SK-N-SH (cell line): ENCODE data around the gene GMPR. TPM values are rescaled to one million over a fixed set of nuclear protein-coding genes. Genes with fewer than 3 reads are reported as not detected.

Source experiments
- CTCF ChIA-PET: fragments of 300-600, 350-600 bp; formaldehyde crosslinking; extraction: SDS; loops from one replicate; lab custom pipeline; 2021; lab: Yijun Ruan, JAX
- POLR2A ChIA-PET: fragments of 350-600 bp; sonication (Branson Sonifier 250); formaldehyde crosslinking; extraction: SDS; loops from one replicate; lab custom pipeline; 2020; ENCODE audit warnings: antibody characterized with exemption, inconsistent platforms; lab: Yijun Ruan, JAX
- DNase-seq: peaks from one replicate; pipeline ENCODE4 v3.0.0; 2012
- H2AFZ ChIP-seq: fragments of 200-600 bp; sonication (generic); 2 replicates; pipeline ENCODE4 v1.8.1; 2016; ENCODE audit warnings: antibody characterized with exemption, mild to moderate bottlenecking, low read depth
- H3F3A ChIP-seq: fragments of 200-600 bp; sonication (generic); replicated peaks from 2 replicates; pipeline ENCODE3; 2016; ENCODE audit warnings: antibody characterized with exemption, mild to moderate bottlenecking; ENCODE audit not compliant: insufficient read depth
- H3K27ac ChIP-seq, 2 experiments: fragments of 200-500 bp in 1 of 2; fragments of 200-600 bp in 1 of 2; sonication (Bioruptor generic) in 1 of 2; sonication (generic), shearing (Covaris generic) in 1 of 2; 2 replicates each; pipeline versions ENCODE4 v1.5.1 to v1.6.1; 2014 to 2016; ENCODE audit warnings: low read depth in 2 of 2, inconsistent platforms in 1 of 2, low read length in 1 of 2, mild to moderate bottlenecking in 1 of 2, mixed read lengths in 1 of 2
- H3K27me3 ChIP-seq: fragments of 200-600 bp; sonication (generic), shearing (Covaris generic); 2 replicates; pipeline ENCODE4 v1.6.1; 2016; ENCODE audit warnings: mixed run types; ENCODE audit not compliant: insufficient read depth
- H3K36me3 ChIP-seq, 2 experiments: fragments of 200-500 bp in 1 of 2; fragments of 200-600 bp in 1 of 2; sonication (Bioruptor generic) in 1 of 2; sonication (generic) in 1 of 2; replicated peaks in 1 of 2; 2 replicates each; pipeline versions ENCODE3 to v1.5.1; 2014 to 2016; ENCODE audit warnings: low read length in 1 of 2, mild to moderate bottlenecking in 1 of 2; ENCODE audit not compliant: insufficient read depth in 2 of 2, control insufficient read depth in 1 of 2
- H3K4me1 ChIP-seq, 2 experiments: fragments of 200-500 bp in 1 of 2; fragments of 200-600 bp in 1 of 2; sonication (Bioruptor generic) in 1 of 2; sonication (generic), shearing (Covaris generic) in 1 of 2; 2 replicates each; pipeline versions ENCODE4 v1.5.1 to v1.6.1; 2014 to 2016; ENCODE audit warnings: low read depth in 1 of 2, low read length in 1 of 2, mixed run types in 1 of 2; ENCODE audit not compliant: insufficient read depth in 2 of 2, control insufficient read depth in 1 of 2
- H3K4me2 ChIP-seq: fragments of 200-600 bp; sonication (generic), shearing (Covaris generic); 2 replicates; pipeline ENCODE4 v1.6.1; 2017; ENCODE audit warnings: mixed run types
- H3K4me3 ChIP-seq, 2 experiments: fragments of 200-500 bp in 1 of 2; fragments of 200-600 bp in 1 of 2; sonication (Bioruptor generic) in 1 of 2; sonication (generic), shearing (Covaris generic) in 1 of 2; 2 replicates each; pipeline versions ENCODE4 v1.5.1 to v1.8.1; 2014 to 2016; ENCODE audit warnings: low read depth in 2 of 2, inconsistent platforms in 1 of 2, low read length in 1 of 2, mild to moderate bottlenecking in 1 of 2, mixed read lengths in 1 of 2, moderate library complexity in 1 of 2
- H3K79me2 ChIP-seq: fragments of 200-600 bp; sonication (generic); 2 replicates; pipeline ENCODE4 v1.8.1; 2017; ENCODE audit warnings: mild to moderate bottlenecking; ENCODE audit not compliant: insufficient read depth
- H3K9ac ChIP-seq: fragments of 200-600 bp; sonication (generic); 2 replicates; pipeline ENCODE4 v1.6.1; 2017; ENCODE audit warnings: mixed run types
- H3K9me2 ChIP-seq: fragments of 200-600 bp; sonication (generic); 2 replicates; pipeline ENCODE4 v1.6.1; 2017; ENCODE audit warnings: mixed run types
- H3K9me3 ChIP-seq: fragments of 200-600 bp; sonication (generic); 2 replicates; pipeline ENCODE4 v1.6.1; 2017; ENCODE audit warnings: mixed run types, mild to moderate bottlenecking, moderate library complexity
- H4K20me1 ChIP-seq: fragments of 200-600 bp; sonication (generic); 2 replicates; pipeline ENCODE4 v1.6.1; 2017; ENCODE audit warnings: mild to moderate bottlenecking, mixed run types; ENCODE audit not compliant: insufficient read depth
- CHD2 ChIP-seq: fragments of 150-350 bp; IDR thresholded peaks from 2 replicates; pipeline ENCODE4 v1.6.1; 2018; ENCODE audit warnings: low read length; ENCODE audit not compliant: partially characterized antibody
- CTCF ChIP-seq: fragments of 200-600 bp; sonication (generic); IDR thresholded peaks from 2 replicates; pipeline ENCODE4 v1.6.1; 2017; ENCODE audit warnings: antibody characterized with exemption, mild to moderate bottlenecking, moderate library complexity
- ELF1 ChIP-seq: IDR thresholded peaks from 2 replicates; pipeline ENCODE4 v1.4.0; 2012
- EZH2phosphoT487 ChIP-seq: fragments of 200-600 bp; sonication (generic); IDR thresholded peaks from 2 replicates; pipeline ENCODE4 v1.6.1; 2017; ENCODE audit warnings: low read depth, mixed run types, mild to moderate bottlenecking, antibody characterized with exemption, moderate library complexity, borderline replicate concordance
- FOSL2 ChIP-seq: IDR thresholded peaks from 2 replicates; pipeline ENCODE4 v1.4.0; 2012; ENCODE audit warnings: low read depth, mild to moderate bottlenecking, moderate library complexity, borderline replicate concordance
- JUND ChIP-seq: IDR thresholded peaks from 2 replicates; pipeline ENCODE4 v1.4.0; 2012
- MEF2A ChIP-seq: IDR thresholded peaks from 2 replicates; pipeline ENCODE4 v1.4.0; 2012; ENCODE audit warnings: low read depth, borderline replicate concordance
- MXI1 ChIP-seq: IDR thresholded peaks from 2 replicates; pipeline ENCODE4 v1.6.1; 2012; ENCODE audit warnings: mild to moderate bottlenecking, low read depth, low read length, improper control_type of control experiment
- NRF1 ChIP-seq: IDR thresholded peaks from 2 replicates; pipeline ENCODE4 v1.6.1; 2012; ENCODE audit warnings: low read depth, mild to moderate bottlenecking, low read length
- PBX3 ChIP-seq: IDR thresholded peaks from 2 replicates; pipeline ENCODE4; 2012
- POLR2AphosphoS5 ChIP-seq: IDR thresholded peaks from 2 replicates; pipeline ENCODE4 v1.6.1; 2012; ENCODE audit warnings: low read depth, low read length
- RAD21 ChIP-seq: IDR thresholded peaks from 2 replicates; pipeline ENCODE4 v1.6.1; 2012; ENCODE audit warnings: mild to moderate bottlenecking, low read length
- RFX5 ChIP-seq: IDR thresholded peaks from 2 replicates; pipeline ENCODE4 v1.6.1; 2012; ENCODE audit warnings: mild to moderate bottlenecking, improper control_type of control experiment, low read length
- RXRA ChIP-seq: IDR thresholded peaks from 2 replicates; pipeline ENCODE4 v1.4.0; 2012; ENCODE audit warnings: low read depth, mild to moderate bottlenecking, borderline replicate concordance
- TAF1 ChIP-seq: IDR thresholded peaks from 2 replicates; pipeline ENCODE4 v1.6.1; 2012; ENCODE audit warnings: low read depth, mild to moderate bottlenecking, low read length, moderate library complexity, borderline replicate concordance
- TCF12 ChIP-seq: IDR thresholded peaks from 2 replicates; pipeline ENCODE4 v1.4.0; 2012
- WGBS: methylation state at CpG from one replicate; pipeline ENCODE4 v1.1.6; 2017; ENCODE audit warnings: low lambda C conversion rate; 5-methylcytosine and 5-hydroxymethylcytosine counted together
- polyA plus RNA-seq, 3 experiments: library from polyadenylated mRNA; depleted of rRNA; stranded (reverse); fragments of >200 nt; gene quantifications; 2 replicates each; pipeline ENCODE4 v1.2.3, GENCODE V29; 2012
- TF ChIP-seq, protein P1 (sequence below): IDR thresholded peaks from 2 replicates; pipeline ENCODE4 v1.6.1; 2012; ENCODE audit warnings: mild to moderate bottlenecking, low read depth, low read length, moderate library complexity
- TF ChIP-seq, protein P2 (sequence below): IDR thresholded peaks from 2 replicates; pipeline ENCODE4 v1.4.0; 2012; ENCODE audit warnings: low read depth, borderline replicate concordance

GMPR gene
- polyA plus RNA-seq, 1 of the 3 experiments (the other 2 are of a cell fraction), result 21.0 TPM

DNA sequence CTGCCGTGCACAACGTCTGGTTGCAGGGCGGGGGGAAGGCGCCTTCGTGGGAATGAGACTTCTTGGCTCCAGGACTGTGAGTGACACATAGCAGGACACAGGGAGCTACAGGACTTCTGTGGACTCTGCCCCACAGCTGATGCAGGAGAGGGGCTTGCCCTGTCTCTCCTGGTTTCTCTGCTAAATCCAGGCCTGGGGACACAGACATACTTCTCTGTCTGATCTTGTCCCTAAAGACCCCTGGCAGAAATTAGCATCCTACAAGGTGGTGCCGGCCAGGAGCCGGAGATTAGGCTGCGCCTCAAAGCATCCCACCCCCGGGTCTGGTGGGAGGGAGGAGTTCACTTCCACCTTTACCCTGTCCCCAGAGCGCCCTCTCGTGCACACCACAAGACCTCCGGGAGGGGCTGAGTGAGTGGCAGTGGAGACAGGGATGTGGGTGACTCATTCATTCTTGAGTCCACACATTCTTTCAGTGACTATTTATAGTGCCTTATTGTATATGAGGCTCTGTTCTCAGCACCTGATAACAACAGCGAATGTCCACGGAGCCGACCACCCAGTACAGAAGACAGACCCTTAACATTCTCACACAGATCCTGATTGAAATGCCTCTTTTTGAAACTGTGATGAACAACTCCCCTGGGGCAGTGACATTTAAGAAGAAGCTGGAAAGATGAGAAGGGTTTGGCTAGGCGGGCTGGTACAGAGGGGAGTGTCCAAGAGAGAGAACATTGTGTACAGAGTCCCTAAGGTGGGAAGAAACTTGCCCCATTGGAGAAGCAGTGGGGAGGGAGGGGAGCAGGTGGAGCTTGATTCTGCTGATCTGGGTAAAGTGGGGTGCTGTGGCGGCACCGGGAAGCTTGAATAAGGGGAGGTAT lies 39.0 kb downstream of the GMPR start:
- H2AFZ ChIP-seq, result peak overlapping the region; percentile 12; the same call in 1 of the 2 replicates
- no peaks in the 10 kb centered on the region for H3K27me3 ChIP-seq
- H3K36me3 ChIP-seq, result no peaks in the 10 kb centered on the region
- TF ChIP-seq NRF1, result no peak
- peak; percentile 37; the same call in 1 of the 2 replicates for TF ChIP-seq TCF12
- TF ChIP-seq MEF2A, result peak; percentile 91
- TF ChIP-seq ELF1, result no peak
- peak; percentile 77; the same call in 1 of the 2 replicates for TF ChIP-seq JUND
- TF ChIP-seq RXRA, result 0 out of 2 replicates have a peak, but pooled peaks have one; percentile 22
- TF ChIP-seq CTCF, result peak; percentile 74
- peak; percentile 37 for TF ChIP-seq RAD21
- peak; percentile 87 for TF ChIP-seq FOSL2
- peak; percentile 88 for TF ChIP-seq PBX3
- ChIA-PET POLR2A (no interaction called here), CTCF (interaction anchor here (1.2 kb wide), 1 partner anchor 9 kb away, joined by 3 read pairs; no protein-coding TSS in a partner anchor)
- peak overlapping the region; percentile 31; the same call in 1 of the 2 replicates for H3K9ac ChIP-seq
- H3K79me2 ChIP-seq, result no peaks in the 10 kb centered on the region
- peak; percentile 33 for DNase-seq
- WGBS, result 57% methylated on average over 14 of the region's 18 CpGs
- peak overlapping the region in 1 of 2 experiments; percentile 41; a peak in 2 of 4 replicates for H3K27ac ChIP-seq
- H3K9me3 ChIP-seq, result no peaks in the 10 kb centered on the region
- peaks cover 2 to 14% of the 10 kb centered on the region in 2 experiments; a peak in 2 of 4 replicates for H3K4me1 ChIP-seq
- H3F3A ChIP-seq, result peaks cover 7% of the 10 kb centered on the region
- no peak overlapping the region for H3K4me3 ChIP-seq
- H3K9me2 ChIP-seq, result no peaks in the 10 kb centered on the region
- H4K20me1 ChIP-seq, result no peaks in the 10 kb centered on the region
- peak overlapping the region; percentile 46 for H3K4me2 ChIP-seq

DNA sequence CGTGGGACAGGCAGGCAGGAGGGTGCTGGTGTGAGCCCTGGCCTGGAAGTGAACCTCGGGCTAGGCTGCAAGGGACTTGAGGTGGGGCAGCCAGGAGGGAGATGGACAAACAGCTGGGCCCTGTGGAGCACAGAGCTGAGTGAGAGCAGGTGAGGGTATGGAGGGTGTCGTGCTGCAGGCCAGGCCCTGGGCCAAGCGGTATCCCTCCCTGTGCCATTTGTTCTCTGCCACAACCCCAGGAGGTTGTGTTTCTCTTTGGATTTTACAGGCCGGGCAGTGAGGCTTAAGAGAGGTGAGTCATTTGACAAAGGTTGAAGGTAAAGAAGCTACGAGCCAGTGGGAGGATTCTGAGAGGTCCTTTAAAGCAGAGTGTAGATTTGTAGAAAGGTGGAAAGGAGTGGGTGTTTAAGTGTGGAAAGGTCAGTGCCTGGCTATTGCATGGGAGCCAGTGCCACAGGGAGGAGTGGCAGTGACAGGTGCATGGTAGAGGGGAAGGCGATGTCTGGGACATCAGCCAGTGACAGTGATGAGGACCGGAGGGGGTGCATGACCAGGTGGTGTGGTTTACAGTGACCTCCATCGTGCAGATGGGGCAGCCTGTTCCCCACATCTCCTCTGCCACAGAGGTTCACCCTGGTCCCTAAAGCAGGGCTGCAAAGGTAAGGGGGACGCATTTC lies 39.8 kb downstream of the GMPR start:
- H4K20me1 ChIP-seq, result no peaks in the 10 kb centered on the region
- H3F3A ChIP-seq, result peaks cover 4% of the 10 kb centered on the region
- ChIA-PET CTCF (no interaction called here), POLR2A (no interaction called here)
- peak overlapping the region in 1 of 2 experiments; percentile 41; a peak in 1 of 4 replicates for H3K27ac ChIP-seq
- H3K4me3 ChIP-seq, result no peak overlapping the region
- H3K9ac ChIP-seq, result no peak overlapping the region; the same call in 1 of the 2 replicates
- H3K9me3 ChIP-seq, result no peaks in the 10 kb centered on the region
- DNase-seq, result no peak
- no peak overlapping the region; the same call in 1 of the 2 replicates for H2AFZ ChIP-seq
- H3K4me1 ChIP-seq, result peaks cover 2 to 12% of the 10 kb centered on the region in 2 experiments; a peak in 2 of 4 replicates
- no peaks in the 10 kb centered on the region for H3K79me2 ChIP-seq
- no peaks in the 10 kb centered on the region for H3K9me2 ChIP-seq
- 89% methylated on average over 10 of the region's 10 CpGs for WGBS
- H3K27me3 ChIP-seq, result no peaks in the 10 kb centered on the region
- no peaks in the 10 kb centered on the region for H3K36me3 ChIP-seq
- peak overlapping the region; percentile 46; the same call in 1 of the 2 replicates for H3K4me2 ChIP-seq
- TF ChIP-seq, protein P1, sequence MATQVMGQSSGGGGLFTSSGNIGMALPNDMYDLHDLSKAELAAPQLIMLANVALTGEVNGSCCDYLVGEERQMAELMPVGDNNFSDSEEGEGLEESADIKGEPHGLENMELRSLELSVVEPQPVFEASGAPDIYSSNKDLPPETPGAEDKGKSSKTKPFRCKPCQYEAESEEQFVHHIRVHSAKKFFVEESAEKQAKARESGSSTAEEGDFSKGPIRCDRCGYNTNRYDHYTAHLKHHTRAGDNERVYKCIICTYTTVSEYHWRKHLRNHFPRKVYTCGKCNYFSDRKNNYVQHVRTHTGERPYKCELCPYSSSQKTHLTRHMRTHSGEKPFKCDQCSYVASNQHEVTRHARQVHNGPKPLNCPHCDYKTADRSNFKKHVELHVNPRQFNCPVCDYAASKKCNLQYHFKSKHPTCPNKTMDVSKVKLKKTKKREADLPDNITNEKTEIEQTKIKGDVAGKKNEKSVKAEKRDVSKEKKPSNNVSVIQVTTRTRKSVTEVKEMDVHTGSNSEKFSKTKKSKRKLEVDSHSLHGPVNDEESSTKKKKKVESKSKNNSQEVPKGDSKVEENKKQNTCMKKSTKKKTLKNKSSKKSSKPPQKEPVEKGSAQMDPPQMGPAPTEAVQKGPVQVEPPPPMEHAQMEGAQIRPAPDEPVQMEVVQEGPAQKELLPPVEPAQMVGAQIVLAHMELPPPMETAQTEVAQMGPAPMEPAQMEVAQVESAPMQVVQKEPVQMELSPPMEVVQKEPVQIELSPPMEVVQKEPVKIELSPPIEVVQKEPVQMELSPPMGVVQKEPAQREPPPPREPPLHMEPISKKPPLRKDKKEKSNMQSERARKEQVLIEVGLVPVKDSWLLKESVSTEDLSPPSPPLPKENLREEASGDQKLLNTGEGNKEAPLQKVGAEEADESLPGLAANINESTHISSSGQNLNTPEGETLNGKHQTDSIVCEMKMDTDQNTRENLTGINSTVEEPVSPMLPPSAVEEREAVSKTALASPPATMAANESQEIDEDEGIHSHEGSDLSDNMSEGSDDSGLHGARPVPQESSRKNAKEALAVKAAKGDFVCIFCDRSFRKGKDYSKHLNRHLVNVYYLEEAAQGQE, result no peak
- TF ChIP-seq TAF1, result no peak
- TF ChIP-seq FOSL2, result no peak
- no peak for TF ChIP-seq RFX5
- no peak for TF ChIP-seq RXRA
- no peak for TF ChIP-seq EZH2phosphoT487
- no peak for TF ChIP-seq POLR2AphosphoS5
- TF ChIP-seq CHD2, result no peak
- TF ChIP-seq, protein P2, sequence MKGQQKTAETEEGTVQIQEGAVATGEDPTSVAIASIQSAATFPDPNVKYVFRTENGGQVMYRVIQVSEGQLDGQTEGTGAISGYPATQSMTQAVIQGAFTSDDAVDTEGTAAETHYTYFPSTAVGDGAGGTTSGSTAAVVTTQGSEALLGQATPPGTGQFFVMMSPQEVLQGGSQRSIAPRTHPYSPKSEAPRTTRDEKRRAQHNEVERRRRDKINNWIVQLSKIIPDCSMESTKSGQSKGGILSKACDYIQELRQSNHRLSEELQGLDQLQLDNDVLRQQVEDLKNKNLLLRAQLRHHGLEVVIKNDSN, result no peak
- TF ChIP-seq MXI1, result no peak
- no peak for TF ChIP-seq JUND
- no peak for TF ChIP-seq TCF12
